HepG2 (cell line): Measurements from ENCODE around the gene PARD3. TPM values are rescaled to one million over a fixed set of nuclear protein-coding genes. Genes with fewer than 3 reads are reported as not detected.

ENCODE experiments used
- ATAC-seq: fragments of 200-7000 bp; cut with Tn5 transposase; 3 replicates; pipeline ENCODE4 v1.9.1; 2020; ENCODE audit warnings: mild to moderate bottlenecking, moderate library complexity
- BruUV-seq: library from RNA; stranded (reverse); fragments of 400-500 nt; replicated peaks from 2 replicates; lab custom pipeline; 2021; lab: Mats Ljungman, UMichigan
- CTCF ChIA-PET: fragments of 300-600 bp; formaldehyde crosslinking; extraction: SDS; loops from one replicate; lab custom pipeline; 2021; ENCODE audit warnings: low total read pairs, inconsistent platforms, low intra/inter-chr PET ratio; lab: Yijun Ruan, JAX
- POLR2A ChIA-PET: fragments of 350-600 bp; sonication (Branson Sonifier 250); formaldehyde crosslinking; loops from one replicate; lab custom pipeline; 2020; ENCODE audit warnings: antibody characterized with exemption, inconsistent platforms; lab: Yijun Ruan, JAX
- DNase-seq: peaks from one replicate; pipeline ENCODE4 v3.0.0-alpha.2; 2015; ENCODE audit warnings: low spot score
- FAIRE-seq: peaks from 3 replicates; lab custom pipeline; 2011; peaks lifted over from hg19 to GRCh38; lab: Jason Lieb, UNC
- H2AFZ ChIP-seq: one replicate; pipeline ENCODE4 v1.6.1; 2011; ENCODE audit warnings: low read length, inconsistent platforms
- H3K27ac ChIP-seq: fragments of 300-600 bp; 3 replicates; pipeline ENCODE4 v1.8.0; 2011; ENCODE audit warnings: mixed run types, mild to moderate bottlenecking, mixed read lengths, low read length, inconsistent platforms; ENCODE audit not compliant: insufficient read depth; ENCODE audit errors: extremely low read length
- H3K27me3 ChIP-seq, 2 experiments: fragments of 200-600 bp in 1 of 2; 2 replicates in 1 of 2; 3 replicates in 1 of 2; pipeline versions ENCODE4 v1.6.0 to v1.8.0; 2011; ENCODE audit warnings: low read length in 2 of 2, mild to moderate bottlenecking in 2 of 2, moderate library complexity in 2 of 2, inconsistent platforms in 1 of 2; ENCODE audit not compliant: insufficient read depth in 2 of 2, control insufficient read depth in 1 of 2
- H3K36me3 ChIP-seq, 2 experiments: fragments of 200-600 bp in 1 of 2; replicated peaks in 1 of 2; 2 replicates in 1 of 2; 3 replicates in 1 of 2; pipeline versions ENCODE4 v1.5.1 to v1.8.0; 2011; ENCODE audit warnings: low read length in 2 of 2, inconsistent platforms in 1 of 2; ENCODE audit not compliant: insufficient read depth in 2 of 2, control insufficient read depth in 1 of 2
- H3K4me1 ChIP-seq: 2 replicates; pipeline ENCODE4 v1.5.1; 2012; ENCODE audit warnings: low read length, inconsistent platforms; ENCODE audit not compliant: insufficient read depth
- H3K4me2 ChIP-seq: 2 replicates; pipeline ENCODE4 v1.6.0; 2011; ENCODE audit warnings: low read depth, low read length, inconsistent platforms
- H3K4me3 ChIP-seq, 3 experiments: fragments of 200-600 bp in 1 of 3; sonication (generic), shearing (Covaris generic) in 1 of 3; replicated peaks in 1 of 3; 2 replicates each; pipeline ENCODE4 v1.5.1; 2011 to 2016; ENCODE audit warnings: low read length in 3 of 3, inconsistent platforms in 2 of 3, low read depth in 2 of 3, mild to moderate bottlenecking in 2 of 3, control low read depth in 1 of 3, mixed read lengths in 1 of 3; ENCODE audit not compliant: insufficient read depth in 1 of 3
- H3K79me2 ChIP-seq: one replicate; pipeline ENCODE4 v1.6.1; 2011; ENCODE audit warnings: low read length, inconsistent platforms; ENCODE audit not compliant: insufficient read depth
- H3K9ac ChIP-seq: 2 replicates; pipeline ENCODE4 v1.6.0; 2011; ENCODE audit warnings: mild to moderate bottlenecking, low read depth, low read length, inconsistent platforms; ENCODE audit not compliant: insufficient read depth
- H3K9me3 ChIP-seq: 2 replicates; pipeline ENCODE4 v1.5.1; 2012; ENCODE audit warnings: mild to moderate bottlenecking, low read length
- H4K20me1 ChIP-seq: 2 replicates; pipeline ENCODE4 v1.6.0; 2011; ENCODE audit warnings: inconsistent platforms, mild to moderate bottlenecking, low read length, moderate library complexity; ENCODE audit not compliant: insufficient read depth
- DNMT1 ChIP-seq: sonication (generic); formaldehyde crosslinking; IDR thresholded peaks from 2 replicates; pipeline ENCODE4 v1.5.1; 2020; ENCODE audit warnings: mild to moderate bottlenecking, missing genetic modification reagents
- HDAC2 ChIP-seq: sonication (generic); formaldehyde crosslinking; IDR thresholded peaks from 2 replicates; pipeline ENCODE4 v1.4.0; 2020; ENCODE audit warnings: missing genetic modification reagents
- MLX ChIP-seq: IDR thresholded peaks from 2 replicates; pipeline ENCODE4 v1.6.1; 2016
- RFX5 ChIP-seq: IDR thresholded peaks from 2 replicates; pipeline ENCODE4 v1.6.1; 2011; ENCODE audit warnings: low read depth, low read length, improper control_type of control experiment
- TBP ChIP-seq: sonication (generic); formaldehyde crosslinking; IDR thresholded peaks from 2 replicates; pipeline ENCODE4 v1.5.0; 2020; ENCODE audit warnings: missing genetic modification reagents
- THYN1 ChIP-seq: sonication (generic); formaldehyde crosslinking; IDR thresholded peaks from 2 replicates; pipeline ENCODE4 v1.8.1; 2023; ENCODE audit warnings: low read depth, mild to moderate bottlenecking, moderate library complexity, missing genetic modification reagents, borderline replicate concordance
- YEATS2 ChIP-seq: sonication (generic); formaldehyde crosslinking; IDR thresholded peaks from 2 replicates; pipeline ENCODE4 v1.4.0; 2020; ENCODE audit warnings: missing genetic modification reagents, borderline replicate concordance
- YEATS4 ChIP-seq: sonication (generic); formaldehyde crosslinking; IDR thresholded peaks from 2 replicates; pipeline ENCODE4 v1.4.0; 2020; ENCODE audit warnings: missing genetic modification reagents, borderline replicate concordance
- ZFP90 ChIP-seq: sonication (generic); formaldehyde crosslinking; IDR thresholded peaks from 2 replicates; pipeline ENCODE4 v1.8.0; 2022; ENCODE audit warnings: missing genetic modification reagents, mild to moderate bottlenecking, inconsistent platforms, borderline replicate concordance
- ZMAT3 ChIP-seq: sonication (generic); formaldehyde crosslinking; conservative IDR thresholded peaks from 2 replicates; pipeline ENCODE4 v1.7.0; 2021; ENCODE audit warnings: missing genetic modification reagents
- ZNF20 ChIP-seq: sonication (generic); formaldehyde crosslinking; IDR thresholded peaks from 2 replicates; pipeline ENCODE4 v1.4.0; 2020; ENCODE audit warnings: mild to moderate bottlenecking, moderate library complexity, missing genetic modification reagents
- ZNF652 ChIP-seq: IDR thresholded peaks from 2 replicates; pipeline ENCODE4 v1.6.1; 2016; ENCODE audit warnings: low read depth, borderline replicate concordance
- in situ Hi-C: cut with HindIII; loops from 2 replicates; pipeline ENCODE4 v1.10.0; 2017; ENCODE audit warnings: low pct_unique_long_range_greater_than_20kb; ENCODE audit not compliant: extremely low pct_ligation_motif_present
- intact Hi-C: fragments of 100-400 bp; cut with micrococcal nuclease; formaldehyde crosslinking; loops from one replicate; pipeline ENCODE4 v1.10.0; 2022; ENCODE audit not compliant: unreplicated experiment
- polyA plus RNA-seq, 8 experiments: library from polyadenylated mRNA; depleted of rRNA in 3 of 8; stranded (reverse) in 7 of 8; unstranded in 1 of 8; fragments of >200 nt; fragmentation: Illumina TruSeq in 4 of 8; extraction: Trizol in 4 of 8; gene quantifications; 2 replicates each; pipeline versions ENCODE4 v1.2.1 to v1.2.3, GENCODE V29; 2011 to 2016; ENCODE audit warnings: low read depth in 4 of 8, missing spikeins in 1 of 8, mixed read lengths in 1 of 8; ENCODE audit not compliant: insufficient read depth in 1 of 8
- total RNA-seq, 5 experiments: library from RNA; depleted of rRNA; stranded (reverse); fragments of >200 nt; fragmentation: Illumina TruSeq; extraction: Trizol; gene quantifications; 2 replicates each; pipeline ENCODE4 v1.2.3, GENCODE V29; 2016; ENCODE audit warnings: low read depth in 1 of 5

PARD3 gene
- total and polyA plus RNA-seq, 2 of the 13 experiments (the other 11 are each of a cell fraction or from before 2014, with no cell fraction given) = 40.9 to 60.0 TPM

GRCh38 chr10:34861293-34862021, 46.4 kb upstream of the PARD3 start (continued):
- no peak for TF ChIP-seq ZNF20 (CRISPR knock-in tag)
- TF ChIP-seq THYN1 = no peak
- TF ChIP-seq YEATS2 (CRISPR knock-in tag) = no peak

DNA sequence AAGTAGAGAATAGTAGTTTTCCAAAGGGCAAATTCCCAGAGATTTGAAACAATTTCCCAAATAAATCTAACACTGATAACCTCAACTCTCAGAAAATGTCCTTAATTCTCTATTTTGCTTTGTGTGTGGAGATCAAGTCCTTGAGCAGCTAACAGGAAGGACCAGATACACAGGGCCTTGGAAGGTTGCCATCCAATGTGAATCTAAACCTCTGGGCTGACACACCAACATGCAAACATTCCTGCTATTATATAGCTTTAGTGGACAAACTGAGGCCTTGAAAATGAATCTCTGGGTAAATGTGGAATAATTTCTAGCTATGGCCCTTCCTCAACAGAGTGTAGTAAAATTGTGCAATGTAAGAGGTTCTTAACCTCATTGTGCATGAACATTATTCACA, 44.1 kb upstream of the PARD3 start:
- Histone ChIP-seq H3K27ac (no peak overlapping the region), H3K27me3 (peaks cover 0 to 2% of the 10 kb centered on the region in 2 experiments; a peak in 1 of 5 replicates), H4K20me1 (no peaks in the 10 kb centered on the region), H3K4me3 (no peak overlapping the region), H2AFZ (no peak overlapping the region), H3K36me3 (no peaks in the 10 kb centered on the region), H3K4me1 (peaks cover 35% of the 10 kb centered on the region), H3K79me2 (no peaks in the 10 kb centered on the region), H3K4me2 (no peak overlapping the region), H3K9me3 (no peaks in the 10 kb centered on the region), H3K9ac (no peak overlapping the region)
- in situ Hi-C loops = no loop called here
- DNase-seq (peak; percentile 29), FAIRE-seq (no peak), ATAC-seq (no peak)
- TF ChIP-seq MLX (CRISPR knock-in tag) (no peak), TBP (CRISPR knock-in tag) (no peak), ZFP90 (CRISPR knock-in tag) (no peak), YEATS4 (CRISPR knock-in tag) (no peak), DNMT1 (CRISPR knock-in tag) (no peak), ZNF652 (CRISPR knock-in tag) (no peak), RFX5 (no peak), ZMAT3 (no peak), HDAC2 (CRISPR knock-in tag) (no peak)
- POLR2A ChIA-PET = no interaction called here
- CTCF ChIA-PET = no interaction called here
- no TSS peak for BruUV-seq
- intact Hi-C loops = no loop called here
